H1 (cell line): Measurements from ENCODE around the gene MESD.

ENCODE experiments used
- CHD2 ChIP-seq: IDR thresholded peaks from 2 replicates; pipeline ENCODE4 v1.6.1; 2012; ENCODE audit warnings: low read length, improper control_type of control experiment
- CTCF ChIP-seq, 3 experiments: IDR thresholded peaks; 1 replicate in 2 of 3; 2 replicates in 1 of 3; pipeline versions ENCODE4 v1.5.1 to v1.6.1; 2011; ENCODE audit warnings: low read length in 3 of 3, mild to moderate bottlenecking in 3 of 3, inconsistent platforms in 2 of 3, low read depth in 1 of 3, moderate library complexity in 1 of 3; ENCODE audit not compliant: insufficient read depth in 1 of 3; ENCODE audit errors: control extremely low read depth in 1 of 3
- JUND ChIP-seq: IDR thresholded peaks from 2 replicates; pipeline ENCODE4 v1.6.1; 2011; ENCODE audit warnings: mild to moderate bottlenecking, improper control_type of control experiment, low read length

GRCh38 chr15:80989518-80990478 is at the start of gene MESD:
- TF ChIP-seq JUND, result no peak
- TF ChIP-seq CTCF (IDR thresholded peaks at IDR 0.05; ENCODE audit: control extremely low read depth in 1 of 3, insufficient read depth in 1 of 3, low read depth in 1 of 3, low read length in 3 of 3), result no peak
- no peak for TF ChIP-seq CHD2
